Fibroblast of skin of scalp (primary cell): ENCODE results near the gene NANOS3.
A peak's percentile ranks its signal among the peaks of the same experiment; 100 is the strongest.
"Not testable (repeated sequence)": the region's sequence is repeated elsewhere in the genome, so short reads cannot be mapped to it uniquely, and the experiment has no call there.

Source experiments
- DNase-seq: peaks from one replicate; pipeline ENCODE4 v3.0.0-alpha.2; 2013

Gene NANOS3

DNA sequence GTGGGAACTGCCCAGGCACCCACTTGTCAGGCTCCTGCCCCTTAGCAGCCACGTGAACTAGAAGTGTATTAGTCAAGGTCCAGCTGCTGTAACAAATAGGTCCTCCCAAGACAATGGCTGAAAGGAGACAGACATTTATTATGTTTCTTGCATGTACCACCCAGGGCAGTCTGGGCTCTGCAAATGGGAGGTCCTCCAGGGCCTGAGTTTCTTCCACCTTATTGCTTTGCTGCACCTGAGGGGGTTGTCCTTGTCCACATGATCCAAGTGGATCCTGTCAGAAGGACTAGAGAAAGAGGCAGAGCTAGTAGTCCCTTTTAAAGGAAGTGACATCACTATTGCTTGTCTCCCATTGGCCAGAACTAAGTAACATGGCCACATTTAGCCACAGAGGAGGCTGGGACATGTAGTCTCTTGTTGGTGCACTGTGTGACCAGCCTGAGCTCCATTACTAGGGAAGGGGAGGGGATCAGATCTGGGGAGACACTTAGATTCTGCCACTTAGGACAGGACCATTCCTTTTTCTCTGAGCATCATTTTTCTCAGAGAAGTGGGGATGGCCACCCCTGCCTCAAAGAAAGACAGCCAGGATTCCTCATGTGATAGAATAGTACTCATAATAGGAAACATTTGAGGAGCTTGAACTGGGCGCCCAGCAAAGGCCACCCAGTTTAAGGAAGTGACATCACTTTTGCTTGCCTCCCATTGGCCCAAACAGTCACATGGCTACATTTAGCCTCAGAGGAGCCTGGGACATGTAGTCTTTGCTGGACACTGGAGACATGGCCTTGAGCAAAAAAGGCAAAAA is 44.2 kb downstream of the NANOS3 start:
- peak; percentile 58 for DNase-seq

DNA sequence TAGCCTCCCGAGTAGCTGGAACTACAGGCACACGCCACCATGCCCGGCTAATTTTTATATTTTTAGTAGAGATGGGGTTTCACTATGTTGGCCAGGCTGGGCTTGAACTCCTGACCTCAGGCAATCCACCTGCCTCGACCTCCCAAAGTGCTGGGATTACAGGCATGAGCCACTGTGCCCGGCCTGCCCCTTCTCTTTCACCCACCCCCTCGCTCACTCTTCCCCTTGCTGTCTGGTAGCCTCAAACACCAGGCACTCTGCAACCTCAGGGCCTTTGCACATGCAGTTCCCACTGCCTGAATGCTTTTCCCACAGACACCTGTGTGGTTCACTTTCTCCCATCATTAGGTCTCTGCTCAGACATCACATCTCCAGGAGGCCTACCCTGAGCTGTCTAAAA is 45.2 kb downstream of the NANOS3 start:
- DNase-seq: not testable (repeated sequence)

DNA sequence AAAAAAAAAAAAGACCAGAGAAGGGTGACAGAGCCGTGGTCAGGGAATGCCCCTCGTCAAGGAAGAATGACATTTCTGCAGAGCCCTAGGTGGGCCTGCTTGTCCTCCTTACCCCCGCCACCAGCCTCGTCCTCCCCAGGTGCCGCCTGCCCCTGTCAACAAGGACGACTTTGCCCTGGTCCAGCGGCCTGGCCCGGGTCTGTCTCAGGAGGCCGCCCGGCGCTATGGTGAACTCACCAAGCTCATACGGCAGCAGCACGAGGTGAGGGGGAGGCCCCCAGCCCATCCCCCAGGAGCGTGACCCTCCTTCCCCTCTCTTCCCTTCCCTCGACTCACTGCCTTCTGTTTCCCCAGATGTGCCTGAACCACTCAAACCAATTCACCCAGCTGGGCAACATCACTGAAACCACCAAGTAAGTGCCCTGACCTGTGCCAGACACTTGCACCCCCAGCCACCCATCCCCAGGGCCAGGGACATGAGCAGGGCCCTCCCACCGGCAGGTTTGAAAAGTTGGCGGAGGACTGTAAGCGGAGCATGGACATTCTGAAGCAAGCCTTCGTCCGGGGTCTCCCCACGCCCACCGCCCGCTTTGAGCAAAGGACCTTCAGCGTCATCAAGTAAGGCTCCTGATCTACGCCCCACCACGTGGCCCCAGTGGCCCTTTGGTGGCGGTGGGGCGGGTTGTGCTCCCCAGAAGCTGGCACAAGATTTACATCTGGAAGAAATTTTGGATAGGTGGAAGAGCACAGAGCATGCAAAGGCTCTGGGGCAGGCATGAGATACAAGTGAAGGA is 46.5 kb downstream of the NANOS3 start:
- no peak for DNase-seq

DNA sequence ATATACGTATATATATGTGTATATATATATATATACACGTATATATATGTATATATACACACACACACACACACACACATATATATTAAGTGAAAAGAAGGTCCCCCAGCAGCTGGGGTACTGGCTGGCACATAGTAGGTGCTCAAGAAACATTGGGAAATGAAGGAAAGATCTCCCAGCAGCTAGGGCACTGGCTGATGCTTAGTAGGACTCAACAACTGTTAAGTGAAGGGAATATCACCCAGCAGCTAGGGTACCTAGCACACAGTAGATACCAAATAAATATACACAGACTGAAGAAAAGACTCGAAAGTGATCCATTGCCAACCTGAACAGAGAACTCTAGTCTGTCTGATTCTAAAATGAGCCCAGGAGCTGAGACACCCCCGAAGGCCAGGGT is 49.1 kb downstream of the NANOS3 start:
- no peak for DNase-seq

DNA sequence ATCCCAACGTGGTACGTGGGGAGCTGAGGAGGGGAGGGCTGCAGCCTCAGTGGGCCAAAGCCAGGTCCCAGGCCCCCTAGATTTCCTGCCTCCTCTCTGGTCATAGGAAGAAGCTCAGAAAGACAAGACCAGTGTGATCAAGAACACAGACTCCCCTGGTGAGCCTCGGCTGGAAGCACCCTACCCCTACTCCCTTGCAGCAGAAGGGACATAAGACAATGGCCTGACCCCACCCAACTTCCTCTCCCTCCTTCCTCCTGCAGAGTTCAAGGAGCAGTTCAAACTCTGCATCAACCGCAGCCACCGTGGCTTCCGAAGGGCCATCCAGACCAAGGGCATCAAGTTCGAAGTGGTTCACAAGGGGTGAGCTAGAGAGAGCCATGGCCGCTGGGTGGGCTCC is 49.8 kb downstream of the NANOS3 start:
- DNase-seq: no peak

DNA sequence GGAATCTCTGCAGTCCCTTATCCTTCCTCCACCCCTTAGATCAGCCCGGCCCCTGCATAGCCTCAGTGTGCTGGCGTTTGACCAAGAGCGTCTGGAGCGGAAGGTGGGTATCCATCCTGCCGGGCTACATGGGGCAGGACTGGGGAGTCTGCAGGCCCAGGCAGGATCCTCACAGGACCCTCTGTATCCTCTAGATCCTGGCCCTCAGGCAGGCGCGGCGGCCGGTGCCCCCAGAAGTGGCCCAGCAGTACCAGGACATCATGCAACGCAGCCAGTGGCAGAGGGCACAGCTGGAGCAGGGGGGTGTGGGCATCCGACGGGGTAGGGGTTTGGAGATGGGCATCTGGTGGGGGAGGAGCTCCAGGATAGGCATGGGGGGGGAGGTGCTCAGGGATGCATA is 52.4 kb downstream of the NANOS3 start:
- DNase-seq: no peak

DNA sequence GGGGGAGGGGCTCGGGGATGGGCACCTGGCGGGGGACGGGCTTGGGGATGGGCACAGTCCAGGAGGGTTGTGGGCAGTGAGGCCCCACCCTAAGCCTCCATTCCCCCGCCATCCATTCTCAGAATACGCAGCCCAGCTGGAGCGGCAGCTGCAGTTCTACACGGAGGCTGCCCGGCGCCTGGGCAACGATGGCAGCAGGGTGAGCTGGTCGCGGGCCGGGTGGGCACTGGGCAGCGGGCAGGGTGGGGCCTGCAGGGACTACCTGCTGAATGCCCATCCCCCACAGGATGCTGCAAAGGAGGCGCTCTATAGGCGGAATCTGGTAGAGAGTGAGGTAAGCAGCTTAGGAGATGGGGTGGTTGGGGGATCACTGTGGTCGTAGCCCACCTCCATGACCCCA is 53.0 kb downstream of the NANOS3 start:
- no peak for DNase-seq
